A549 (cell line): ENCODE measurements around the gene DCAF11. TPM values are rescaled to one million over a fixed set of nuclear protein-coding genes. Genes with fewer than 3 reads are reported as not detected.

ENCODE experiments used
- ATAC-seq, 2 experiments: fragments of 200-7000 bp in 1 of 2; fragments of >200 bp in 1 of 2; cut with Nextera tagmentation in 1 of 2; cut with Tn5 transposase in 1 of 2; 3 replicates each; pipeline versions ENCODE4 v1.8.0 to v1.9.1; 2018 to 2020; ENCODE audit warnings: mild to moderate bottlenecking in 1 of 2, moderate library complexity in 1 of 2
- CTCF ChIA-PET: fragments of 300-600 bp; sonication (Branson Sonifier 250); formaldehyde crosslinking; extraction: SDS; loops from one replicate; lab custom pipeline; 2021; ENCODE audit warnings: antibody characterized with exemption, inconsistent platforms; lab: Yijun Ruan, JAX
- POLR2A ChIA-PET: fragments of 350-600 bp; formaldehyde crosslinking; extraction: SDS; loops from one replicate; lab custom pipeline; 2021; ENCODE audit warnings: antibody characterized with exemption, inconsistent platforms; lab: Yijun Ruan, JAX
- DNase-seq, 2 experiments: peaks; one replicate each; pipeline versions ENCODE4 v3.0.0 to v3.0.0-alpha.2; 2011 to 2016; ENCODE audit warnings: low read depth in 1 of 2, low spot score in 1 of 2
- FAIRE-seq: peaks from 2 replicates; lab custom pipeline; 2011; peaks lifted over from hg19 to GRCh38; lab: Jason Lieb, UNC
- H3K27ac ChIP-seq, 2 experiments: fragments of >200 bp; sonication (Bioruptor Twin); formaldehyde crosslinking; 3 replicates each; pipeline ENCODE4 v1.5.1; 2016 to 2017
- H3K4me1 ChIP-seq: fragments of >200 bp; sonication (Bioruptor Twin); formaldehyde crosslinking; 3 replicates; pipeline ENCODE4 v1.6.1; 2016
- H3K4me2 ChIP-seq: fragments of >200 bp; sonication (Bioruptor Twin); formaldehyde crosslinking; 3 replicates; pipeline ENCODE4 v1.6.1; 2016
- H3K4me3 ChIP-seq: fragments of >200 bp; sonication (Bioruptor Twin); formaldehyde crosslinking; 3 replicates; pipeline ENCODE4 v1.5.1; 2016
- H3K9me3 ChIP-seq: fragments of >200 bp; sonication (Bioruptor Twin); formaldehyde crosslinking; 3 replicates; pipeline ENCODE4 v1.6.1; 2016
- CHD2 ChIP-seq: fragments of 150-350 bp; IDR thresholded peaks from 2 replicates; pipeline ENCODE4 v1.6.1; 2014; ENCODE audit warnings: low read length; ENCODE audit not compliant: partially characterized antibody
- CTCF ChIP-seq: fragments of >200 bp; sonication (Bioruptor Twin); formaldehyde crosslinking; IDR thresholded peaks from 3 replicates; pipeline ENCODE4 v1.5.1; 2016
- HDAC2 ChIP-seq: fragments of 200-600 bp; sonication (generic); IDR thresholded peaks from 2 replicates; pipeline ENCODE4 v1.6.1; 2016
- HEYL ChIP-seq: fragments of 250-450 bp; sonication (Bioruptor Pico); IDR thresholded peaks from 2 replicates; pipeline ENCODE4 v1.8.0; 2021; ENCODE audit warnings: mild to moderate bottlenecking, moderate library complexity
- HOXB5 ChIP-seq: fragments of 250-450 bp; sonication (Bioruptor Pico); IDR thresholded peaks from 2 replicates; pipeline ENCODE4 v1.5.0; 2020; ENCODE audit warnings: mild to moderate bottlenecking, moderate library complexity
- JUNB ChIP-seq: fragments of >200 bp; sonication (Bioruptor Twin); formaldehyde crosslinking; IDR thresholded peaks from 2 replicates; pipeline ENCODE4 v1.6.1; 2016
- KDM1A ChIP-seq: fragments of 200-600 bp; sonication (generic); IDR thresholded peaks from 2 replicates; pipeline ENCODE4 v1.6.1; 2016; ENCODE audit warnings: low read depth, mild to moderate bottlenecking
- MAFK ChIP-seq: fragments of 450-650 bp; IDR thresholded peaks from 2 replicates; pipeline ENCODE4 v1.6.1; 2014; ENCODE audit not compliant: partially characterized antibody
- MAZ ChIP-seq: fragments of 150-350 bp; IDR thresholded peaks from 2 replicates; pipeline ENCODE4 v1.6.1; 2014; ENCODE audit warnings: antibody characterized with exemption, low read depth, low read length, borderline replicate concordance
- NFE2L2 ChIP-seq: fragments of 150-350 bp; conservative IDR thresholded peaks from 2 replicates; pipeline ENCODE4 v1.6.1; 2014; ENCODE audit warnings: low read length
- NPAS2 ChIP-seq: fragments of 250-450 bp; sonication (Bioruptor Pico); IDR thresholded peaks from 2 replicates; pipeline ENCODE4 v1.8.0; 2022; ENCODE audit warnings: mild to moderate bottlenecking, moderate library complexity, borderline replicate concordance
- PHF8 ChIP-seq: fragments of 200-600 bp; sonication (generic); IDR thresholded peaks from 2 replicates; pipeline ENCODE4 v1.6.1; 2016; ENCODE audit warnings: low read depth, mild to moderate bottlenecking, antibody characterized with exemption, moderate library complexity, borderline replicate concordance
- POLR2AphosphoS2 ChIP-seq: conservative IDR thresholded peaks from 2 replicates; pipeline ENCODE4 v1.6.1; 2012; ENCODE audit warnings: low read length, improper control_type of control experiment, inconsistent platforms
- RAD21 ChIP-seq, 2 experiments: fragments of >200 bp in 1 of 2; sonication (Bioruptor Twin) in 1 of 2; formaldehyde crosslinking in 1 of 2; IDR thresholded peaks in 1 of 2; conservative IDR thresholded peaks in 1 of 2; 2 replicates in 1 of 2; 3 replicates in 1 of 2; pipeline ENCODE4 v1.6.1; 2012 to 2018; ENCODE audit warnings: inconsistent platforms in 1 of 2
- RNF2 ChIP-seq: fragments of 200-600 bp; sonication (generic); IDR thresholded peaks from 2 replicates; pipeline ENCODE4 v1.6.1; 2016; ENCODE audit warnings: low read depth, mild to moderate bottlenecking, antibody characterized with exemption, moderate library complexity, borderline replicate concordance
- SREBF2 ChIP-seq: fragments of 450-650 bp; IDR thresholded peaks from 2 replicates; pipeline ENCODE4 v1.6.1; 2014; ENCODE audit warnings: mild to moderate bottlenecking, moderate library complexity
- USF2 ChIP-seq: fragments of 450-650 bp; IDR thresholded peaks from 2 replicates; pipeline ENCODE4 v1.6.1; 2014; ENCODE audit warnings: antibody characterized with exemption
- ZC3H11A ChIP-seq: fragments of 450-650 bp; IDR thresholded peaks from 2 replicates; pipeline ENCODE4 v1.6.1; 2014; ENCODE audit warnings: antibody characterized with exemption, mild to moderate bottlenecking
- ZFP36 ChIP-seq: fragments of 450-650 bp; IDR thresholded peaks from 2 replicates; pipeline ENCODE4 v1.6.1; 2014; ENCODE audit warnings: borderline replicate concordance; ENCODE audit not compliant: partially characterized antibody
- WGBS: methylation state at CpG from one replicate; pipeline ENCODE4 v1.1.6; 2017; ENCODE audit errors: missing lambda C conversion rate; 5-methylcytosine and 5-hydroxymethylcytosine counted together
- polyA plus RNA-seq, 4 experiments: library from polyadenylated mRNA; depleted of rRNA in 3 of 4; stranded (reverse); fragments of >200 nt; fragmentation: RNase III in 1 of 4; extraction: RNeasy Plus Mini Kit Qiagen cat#74134 plus additional on column Dnase treatment in 1 of 4; gene quantifications; 2 replicates in 3 of 4; 3 replicates in 1 of 4; pipeline ENCODE4 v1.2.3, GENCODE V29; 2011 to 2017
- TF ChIP-seq, protein P1 (sequence below): IDR thresholded peaks from 2 replicates; pipeline ENCODE4 v1.6.1; 2012

Gene DCAF11
- polyA plus RNA-seq, 2 of the 4 experiments (the other 2 are of a cell fraction), result 27.9 to 30.7 TPM

DNA sequence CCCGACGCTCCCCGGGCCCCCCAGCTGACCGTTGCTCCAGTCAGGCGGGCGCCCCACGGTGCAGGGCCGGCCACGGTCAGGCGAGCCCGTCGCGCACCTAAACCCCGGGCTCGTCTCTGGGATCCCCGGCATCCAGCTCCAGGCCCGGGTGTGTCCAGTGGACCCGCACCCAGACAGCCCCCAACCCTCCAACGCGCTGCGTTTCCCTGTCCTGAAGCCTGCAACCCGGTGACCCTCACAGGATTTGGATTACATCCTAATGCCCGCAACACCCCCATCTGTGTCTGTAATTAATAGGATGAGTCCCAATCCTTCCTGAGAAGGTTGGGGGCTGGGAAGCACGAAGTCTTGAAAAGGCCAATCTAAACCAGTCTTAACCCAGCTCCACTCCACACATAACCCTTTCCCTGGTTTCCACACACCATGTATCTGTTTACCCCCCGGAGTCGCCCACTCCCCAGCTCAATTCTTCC, 32.8 kb upstream of the DCAF11 start (continued):
- TF ChIP-seq NFE2L2, result no peak
- no peak for TF ChIP-seq MAFK
- TF ChIP-seq ZC3H11A, result no peak
- no peak for TF ChIP-seq ZFP36
- TF ChIP-seq RAD21 (conservative IDR thresholded peaks at IDR 0.05 in 1 of 2, IDR thresholded peaks at IDR 0.05 in 1 of 2), result no peak
- TF ChIP-seq HEYL (CRISPR knock-in tag), result no peak
- TF ChIP-seq MAZ, result no peak

GRCh38 chr14:24082411-24083080, 32.0 kb upstream of the DCAF11 start:
- FAIRE-seq (no peak), ATAC-seq (no peak), DNase-seq (no peak)
- POLR2A ChIA-PET, result interaction anchor here (1.3 kb wide), 1 partner anchor 11 kb away, joined by 4 read pairs; the partner anchor contains the start of gene PCK2
- Histone ChIP-seq H3K27ac (peak overlapping the region in 1 of 2 experiments; percentile 92; a peak in 1 of 6 replicates), H3K4me1 (peaks cover 15% of the 10 kb centered on the region), H3K4me2 (no peak overlapping the region), H3K4me3 (no peak overlapping the region), H3K9me3 (no peaks in the 10 kb centered on the region)
- CTCF ChIA-PET, result interaction anchor here (0.7 to 8.4 kb wide), 5 partner anchors 10 to 28 kb away, joined by 3 to 106 read pairs (median 5); partner anchors contain the start of gene PCK2
- TF ChIP-seq SREBF2 (no peak), CHD2 (no peak), HOXB5 (no peak), HDAC2 (no peak), PHF8 (no peak)
- TF ChIP-seq, protein P1, sequence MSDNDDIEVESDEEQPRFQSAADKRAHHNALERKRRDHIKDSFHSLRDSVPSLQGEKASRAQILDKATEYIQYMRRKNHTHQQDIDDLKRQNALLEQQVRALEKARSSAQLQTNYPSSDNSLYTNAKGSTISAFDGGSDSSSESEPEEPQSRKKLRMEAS, result no peak
- WGBS, result 87% methylated on average over 3 of the region's 5 CpGs

DNA sequence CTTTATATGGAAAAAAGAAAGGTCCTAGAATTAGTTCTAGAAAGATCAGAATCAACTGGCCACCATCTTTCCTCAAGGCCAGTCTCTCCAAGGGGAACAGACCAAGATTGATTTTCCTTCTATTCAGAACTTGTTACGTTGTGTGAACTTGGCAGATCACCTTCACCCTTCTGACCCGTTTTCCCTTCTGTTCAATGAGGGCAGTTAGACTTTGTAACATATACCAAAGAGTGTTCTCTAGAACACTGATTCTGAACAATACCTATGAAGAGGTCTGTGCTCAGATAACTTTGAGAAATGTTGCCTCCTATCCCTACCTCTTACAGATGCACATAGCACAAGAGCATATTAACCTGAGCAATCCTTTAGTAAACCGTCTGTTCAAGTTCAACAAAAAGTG, 31.1 kb upstream of the DCAF11 start:
- FAIRE-seq (no peak), ATAC-seq (no peak), DNase-seq (no peak)
- Histone ChIP-seq H3K4me3 (no peak overlapping the region), H3K4me2 (no peak overlapping the region), H3K27ac (no peak overlapping the region), H3K9me3 (no peaks in the 10 kb centered on the region), H3K4me1 (peaks cover 15% of the 10 kb centered on the region)
- ChIA-PET CTCF (interaction anchor here (0.7 to 8.4 kb wide), 4 partner anchors 15 to 27 kb away, joined by 3 to 106 read pairs (median 4); no protein-coding TSS in a partner anchor), POLR2A (no interaction called here)
- TF ChIP-seq POLR2AphosphoS2 (no peak), USF2 (no peak), NPAS2 (no peak), RNF2 (no peak), CTCF (no peak), JUNB (no peak), KDM1A (no peak)
- 67% methylated on average over 3 of the region's 3 CpGs for WGBS
